GM12872 (cell line): ENCODE measurements around the gene CCDC33.
A peak's percentile ranks its signal among the peaks of the same experiment; 100 is the strongest.

Experiments
- TF ChIP-seq, protein P1 (sequence below): IDR thresholded peaks from 3 replicates; pipeline ENCODE4 v1.5.1; 2011; ENCODE audit warnings: low read depth, mild to moderate bottlenecking, low read length, moderate library complexity; ENCODE audit not compliant: insufficient read depth

The CCDC33 gene

DNA sequence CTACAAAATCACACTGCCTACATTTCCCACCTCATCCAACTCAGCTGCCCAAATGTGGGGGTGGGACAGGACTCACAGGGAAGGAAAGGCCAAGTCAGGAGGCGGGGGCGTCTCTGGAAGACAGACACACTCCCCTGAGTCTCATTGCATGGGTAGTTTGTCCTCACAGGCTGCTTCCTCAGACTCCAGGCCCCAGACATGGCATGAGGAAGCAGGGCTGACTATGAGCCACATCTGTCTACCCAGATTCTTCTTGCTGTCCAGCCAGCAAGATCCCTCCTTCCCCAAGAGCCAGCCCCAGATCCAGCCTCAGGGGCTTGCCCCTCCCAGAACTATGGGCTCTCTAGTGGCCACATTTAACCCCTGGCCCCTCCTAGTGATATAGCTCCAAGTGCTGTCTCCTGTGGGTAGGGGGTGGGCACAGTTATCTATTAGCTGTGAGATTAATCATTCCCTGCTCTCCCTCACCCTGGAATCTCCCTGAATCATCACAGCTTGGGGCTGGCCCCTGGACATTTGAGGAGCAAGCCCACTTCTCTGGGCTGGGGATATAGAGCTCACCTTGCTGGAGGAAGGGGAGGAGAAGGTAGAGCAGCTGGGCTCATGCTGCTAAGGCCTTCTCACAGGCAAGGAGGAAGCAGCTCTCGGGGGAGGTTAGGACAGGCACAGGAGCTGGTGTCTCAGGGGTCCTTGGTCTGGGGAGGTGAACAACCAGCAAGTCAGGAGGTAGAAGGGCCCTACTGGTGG is 2.1 kb upstream of the CCDC33 start:
- TF ChIP-seq, protein P1, sequence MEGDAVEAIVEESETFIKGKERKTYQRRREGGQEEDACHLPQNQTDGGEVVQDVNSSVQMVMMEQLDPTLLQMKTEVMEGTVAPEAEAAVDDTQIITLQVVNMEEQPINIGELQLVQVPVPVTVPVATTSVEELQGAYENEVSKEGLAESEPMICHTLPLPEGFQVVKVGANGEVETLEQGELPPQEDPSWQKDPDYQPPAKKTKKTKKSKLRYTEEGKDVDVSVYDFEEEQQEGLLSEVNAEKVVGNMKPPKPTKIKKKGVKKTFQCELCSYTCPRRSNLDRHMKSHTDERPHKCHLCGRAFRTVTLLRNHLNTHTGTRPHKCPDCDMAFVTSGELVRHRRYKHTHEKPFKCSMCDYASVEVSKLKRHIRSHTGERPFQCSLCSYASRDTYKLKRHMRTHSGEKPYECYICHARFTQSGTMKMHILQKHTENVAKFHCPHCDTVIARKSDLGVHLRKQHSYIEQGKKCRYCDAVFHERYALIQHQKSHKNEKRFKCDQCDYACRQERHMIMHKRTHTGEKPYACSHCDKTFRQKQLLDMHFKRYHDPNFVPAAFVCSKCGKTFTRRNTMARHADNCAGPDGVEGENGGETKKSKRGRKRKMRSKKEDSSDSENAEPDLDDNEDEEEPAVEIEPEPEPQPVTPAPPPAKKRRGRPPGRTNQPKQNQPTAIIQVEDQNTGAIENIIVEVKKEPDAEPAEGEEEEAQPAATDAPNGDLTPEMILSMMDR, result no peak

DNA sequence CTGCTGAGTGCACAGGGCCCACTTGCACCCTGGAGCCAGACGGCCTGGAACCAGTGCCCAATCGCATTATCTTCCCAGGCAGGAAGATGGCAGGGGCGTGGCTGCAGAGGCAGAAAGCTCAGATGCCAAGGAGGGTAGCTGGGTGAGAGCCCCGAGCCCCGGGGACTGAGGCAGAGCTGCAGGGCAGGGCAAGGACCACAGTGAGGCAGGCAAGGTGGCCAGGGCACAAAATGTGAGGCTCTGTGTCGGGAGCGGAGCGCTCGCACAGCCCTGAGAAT is 1.6 kb upstream of the CCDC33 start:
- TF ChIP-seq, protein P1, result no peak

DNA sequence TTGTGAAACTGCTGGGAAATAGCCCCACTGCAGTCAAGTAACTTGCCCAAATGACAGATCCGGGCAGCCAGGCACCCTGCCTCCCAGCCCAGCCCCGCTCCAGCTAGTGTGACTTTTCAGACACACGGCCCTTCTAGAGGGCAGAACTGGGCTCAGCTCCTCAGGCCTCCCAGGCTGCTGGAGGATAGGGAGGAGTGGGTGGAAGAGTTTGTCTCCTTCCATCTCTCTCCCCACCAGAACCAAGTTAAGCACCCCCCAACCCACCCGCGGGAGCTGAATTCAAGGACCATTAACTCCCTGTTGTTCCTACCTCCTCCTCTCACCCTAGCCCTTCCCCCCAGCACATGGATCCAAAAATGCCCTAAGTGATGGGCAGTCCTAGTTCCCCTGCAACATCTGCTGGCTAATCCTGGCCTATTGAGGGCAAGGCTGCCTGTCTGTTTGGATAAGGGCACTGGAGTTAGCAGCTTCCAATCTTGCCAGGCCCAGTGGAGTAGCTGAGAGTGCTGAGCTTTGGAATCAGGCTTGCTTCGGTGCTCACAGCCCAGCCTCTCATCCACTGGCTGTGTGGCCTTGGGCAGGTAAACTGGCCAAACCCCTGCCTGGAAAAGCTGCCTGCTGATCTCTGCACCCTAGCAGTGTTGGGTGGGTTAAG is 3.1 kb downstream of the CCDC33 start:
- TF ChIP-seq, protein P1, result no peak

DNA sequence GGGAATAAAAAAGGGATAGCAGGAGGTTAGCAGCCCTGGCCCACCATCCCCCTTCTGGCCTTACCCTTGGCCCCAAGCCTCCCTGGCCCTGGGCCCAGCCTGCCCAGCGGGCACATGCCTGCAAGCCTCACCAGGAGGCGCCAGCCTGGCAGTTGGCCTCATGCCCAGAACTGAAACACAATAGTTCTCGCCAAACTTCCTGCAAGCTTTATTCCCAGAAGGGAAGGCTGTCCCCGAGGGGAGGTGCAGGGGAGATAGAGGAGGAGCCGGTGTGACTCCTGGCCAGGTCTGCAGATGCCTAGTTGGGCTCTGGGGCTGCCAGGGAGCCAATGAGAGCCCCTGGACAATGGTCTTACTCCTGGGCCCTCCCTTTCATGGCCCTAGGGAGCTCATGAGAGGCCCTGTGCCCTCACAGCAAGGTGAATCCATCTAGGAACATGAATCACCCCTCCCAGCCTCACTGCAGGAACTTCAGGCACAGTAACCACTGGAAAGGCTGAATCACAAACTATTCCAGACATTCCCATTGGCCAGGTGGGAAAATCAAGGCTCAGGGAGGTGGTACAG is 4.0 kb downstream of the CCDC33 start:
- TF ChIP-seq, protein P1, result peak; percentile 32; the same call in 1 of the 3 replicates

DNA sequence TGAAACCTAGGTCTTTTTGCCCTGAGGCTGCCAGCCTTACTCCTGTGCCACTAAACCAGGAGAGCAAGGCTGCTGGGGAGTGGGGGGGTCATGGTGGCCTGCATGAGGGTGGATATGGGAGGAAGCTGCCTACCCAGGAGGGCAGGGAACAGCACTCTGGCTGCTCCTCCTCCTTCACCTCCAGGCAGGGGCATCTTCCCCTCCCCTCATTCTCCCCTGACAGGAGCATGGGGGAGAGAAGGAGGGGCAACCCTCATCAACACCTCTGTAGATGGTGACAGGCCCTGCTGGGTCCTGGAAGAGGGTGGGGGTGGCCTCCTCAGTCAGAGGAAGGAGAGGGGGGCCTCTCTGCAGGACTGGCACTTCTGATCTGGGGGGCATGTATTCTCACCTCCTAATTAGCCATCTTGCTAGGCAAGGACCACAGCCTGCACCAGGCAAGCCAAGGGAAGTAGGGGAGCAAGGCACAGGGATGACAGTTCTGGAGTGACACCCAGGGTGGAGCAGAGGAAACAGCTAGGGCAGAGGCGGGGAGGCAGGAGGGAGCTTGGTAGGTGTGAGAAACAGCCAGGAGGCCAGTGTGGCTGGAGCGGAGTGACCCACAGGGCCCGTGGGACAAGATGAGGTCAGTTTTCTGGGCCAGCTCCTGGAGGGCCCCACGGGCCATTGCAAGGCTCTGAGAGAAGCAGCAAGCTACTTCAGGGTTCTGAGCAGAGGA is 4.9 kb downstream of the CCDC33 start:
- TF ChIP-seq, protein P1, result no peak

DNA sequence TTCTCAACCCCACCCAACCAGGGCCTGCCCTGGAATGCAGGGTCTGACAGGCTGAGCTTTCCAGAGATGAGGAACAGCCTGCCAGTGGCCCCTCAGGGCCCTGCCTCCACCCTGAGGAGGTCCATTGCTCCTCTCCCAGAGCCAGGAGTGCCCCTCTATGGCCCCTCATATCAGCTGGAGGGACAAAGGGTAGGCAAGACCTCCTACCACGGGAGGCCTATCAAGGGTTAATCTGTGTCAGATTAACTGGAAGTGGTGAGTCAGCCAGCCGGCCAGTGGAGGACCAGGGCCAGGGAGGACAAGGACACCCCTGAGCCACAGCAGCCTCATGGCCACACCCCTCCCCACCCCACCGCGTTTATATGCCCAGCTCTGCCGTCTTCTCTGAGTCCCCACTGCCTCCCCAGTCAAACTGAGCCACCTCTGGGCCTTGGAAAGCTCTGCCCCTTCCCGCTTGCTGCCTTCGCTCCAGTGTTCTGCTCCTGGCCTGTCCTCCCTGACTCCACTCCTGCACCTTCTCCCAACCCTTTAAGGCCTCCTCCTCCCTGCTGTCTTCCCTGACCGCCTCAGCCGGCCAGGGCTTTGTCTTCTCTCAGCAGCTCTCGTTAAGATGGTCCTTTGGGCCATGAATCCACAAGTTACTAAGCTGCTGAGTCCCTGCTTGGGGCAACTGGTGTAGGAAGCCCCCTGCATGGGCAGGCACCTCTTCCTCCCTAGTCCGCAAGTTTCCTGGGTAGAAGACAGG is 6.5 kb downstream of the CCDC33 start:
- TF ChIP-seq, protein P1, result no peak

DNA sequence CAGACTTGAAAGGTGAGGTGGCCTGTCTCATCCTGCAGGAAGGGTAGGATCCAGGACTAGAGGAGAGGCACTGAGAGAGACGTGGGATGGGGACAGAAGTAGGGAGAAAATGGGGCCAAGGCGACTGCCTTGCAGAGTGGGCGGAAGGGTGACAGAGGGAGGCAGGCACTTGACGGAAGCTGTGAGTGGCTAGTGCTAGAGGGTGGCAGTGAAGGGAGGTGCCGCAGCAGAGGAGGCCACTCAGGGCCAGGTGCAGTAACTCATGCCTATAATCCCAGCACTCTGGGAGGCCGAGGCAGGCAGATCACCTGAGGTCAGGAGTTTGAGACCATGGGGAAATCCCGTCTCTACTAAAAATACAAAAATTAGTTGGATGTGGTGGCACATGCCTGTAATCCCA is 7.3 kb downstream of the CCDC33 start:
- TF ChIP-seq, protein P1, result no peak
